Posterior vena cava (tissue), 2 donors: ENCODE results near the gene RRBP1. TPM values are rescaled to one million over a fixed set of nuclear protein-coding genes. Genes with fewer than 3 reads are reported as not detected.
A peak's percentile ranks its signal among the peaks of the same experiment; 100 is the strongest.
"Not testable (repeated sequence)": the region's sequence is repeated elsewhere in the genome, so short reads cannot be mapped to it uniquely, and the experiment has no call there.

ENCODE experiments used
- DNase-seq: peaks from one replicate; pipeline ENCODE4 v3.0.0-alpha.2; 2020; ENCODE audit warnings: low spot score
- intact Hi-C, 2 donors: fragments of 100-400 bp; cut with DNase I; formaldehyde crosslinking; loops; one replicate each; pipeline versions ENCODE4 v1.14.1 to v1.14.2; 2022 to 2023
- total RNA-seq, 2 donors: library from RNA; stranded (reverse); fragmentation: NEBNext Ultra II Directional; extraction: Animal tissue kit (Norgen Biotek cat#: 25700); gene quantifications; one replicate each; pipeline ENCODE4 v1.2.1, GENCODE V29; 2021
- donor health status: DM: yes; HTN: yes; CAD: no.
- donor health status: DM: yes; HTN: yes; CAD: no.

RRBP1 gene
- total RNA-seq, 2 donors from 2014 or later, result 128 TPM

GRCh38 chr20:17671011-17671410 is 11.0 kb downstream of the RRBP1 start:
- DNase-seq, result no peak
- intact Hi-C loops, result loop anchor here in 1 of 2 donors (10.0 kb wide), 1 partner anchor 114 kb away; no protein-coding TSS in a partner anchor

- no peak for DNase-seq
- intact Hi-C loops, result no loop called here
These were observed 12.6 kb downstream of the RRBP1 start for GRCh38 chr20:17669306-17669931.

GRCh38 chr20:17668432-17668831 is 13.6 kb downstream of the RRBP1 start:
- DNase-seq, result no peak
- intact Hi-C loops, result no loop called here

- intact Hi-C loops, result no loop called here
These were observed 14.6 kb downstream of the RRBP1 start for GRCh38 chr20:17667445-17667844.

GRCh38 chr20:17666481-17666880 is 15.6 kb downstream of the RRBP1 start:
- no peak for DNase-seq
- intact Hi-C loops, result no loop called here

More at GRCh38 chr20:17667445-17667844, 14.6 kb downstream of the RRBP1 start:
- DNase-seq, result no peak

- no peak for DNase-seq
- intact Hi-C loops, result no loop called here
These were observed 16.3 kb downstream of the RRBP1 start for GRCh38 chr20:17665756-17666155.

- intact Hi-C loops, result no loop called here
- no peak for DNase-seq
These were observed 17.9 kb downstream of the RRBP1 start for GRCh38 chr20:17664025-17664633.

- intact Hi-C loops, result no loop called here
- no peak for DNase-seq
These were observed 18.6 kb downstream of the RRBP1 start for GRCh38 chr20:17663486-17663885.

- DNase-seq, result no peak
- intact Hi-C loops, result no loop called here
These were observed 19.0 kb downstream of the RRBP1 start for GRCh38 chr20:17663040-17663399.

- intact Hi-C loops, result no loop called here
- peak; percentile 89 for DNase-seq
These were observed 19.6 kb downstream of the RRBP1 start for GRCh38 chr20:17662333-17663039.

GRCh38 chr20:17661121-17661744 is 20.8 kb downstream of the RRBP1 start:
- intact Hi-C loops, result no loop called here
- DNase-seq, result no peak

GRCh38 chr20:17660667-17661066 is 21.4 kb downstream of the RRBP1 start:
- DNase-seq, result no peak
- intact Hi-C loops, result no loop called here

GRCh38 chr20:17659801-17660200 is 22.2 kb downstream of the RRBP1 start:
- intact Hi-C loops, result no loop called here
- DNase-seq, result no peak

GRCh38 chr20:17659344-17659743 is 22.7 kb downstream of the RRBP1 start:
- intact Hi-C loops, result not testable (repeated sequence)

GRCh38 chr20:17658648-17658993 is 23.4 kb downstream of the RRBP1 start:
- no peak for DNase-seq

More at GRCh38 chr20:17659344-17659743, 22.7 kb downstream of the RRBP1 start:
- DNase-seq, result not testable (repeated sequence)

GRCh38 chr20:17657898-17658647 is 24.0 kb downstream of the RRBP1 start:
- no peak for DNase-seq
- intact Hi-C loops, result no loop called here

More at GRCh38 chr20:17658648-17658993, 23.4 kb downstream of the RRBP1 start:
- intact Hi-C loops, result no loop called here

- intact Hi-C loops, result no loop called here
- DNase-seq, result no peak
These were observed 24.8 kb downstream of the RRBP1 start for GRCh38 chr20:17657079-17657825.

- intact Hi-C loops, result no loop called here
- no peak for DNase-seq
These were observed 26.1 kb downstream of the RRBP1 start for GRCh38 chr20:17655865-17656479.
